Activated B cell treated with CpG ODN at 0.5 μM for 24 hours (primary cell): ENCODE results near the gene STUB1. TPM values are rescaled to one million over a fixed set of nuclear protein-coding genes. Genes with fewer than 3 reads are reported as not detected.

Experiments
- ATAC-seq: fragments of 200-7000 bp; cut with Tn5 transposase; one replicate; pipeline ENCODE4 v1.10.0; 2021; ENCODE audit warnings: low read depth, mild to moderate bottlenecking, moderate library complexity
- CTCF ChIA-PET: fragments of 350-600 bp; sonication (Branson Sonifier 250); formaldehyde crosslinking; loops from one replicate; lab custom pipeline; 2021; ENCODE audit warnings: antibody characterized with exemption; lab: Charles Lee
- POLR2A ChIA-PET: fragments of 350-600 bp; sonication (Branson Sonifier 250); formaldehyde crosslinking; loops from one replicate; lab custom pipeline; 2021; ENCODE audit warnings: antibody characterized with exemption; lab: Charles Lee
- DNase-seq: peaks from one replicate; pipeline ENCODE4 v3.0.0; 2022
- H3K27ac Mint-ChIP-seq: one replicate; pipeline ENCODE4 v1.8.0; 2020; ENCODE audit warnings: mixed read lengths
- H3K27me3 Mint-ChIP-seq: one replicate; pipeline ENCODE4 v1.8.0; 2021; ENCODE audit warnings: mixed read lengths
- H3K36me3 Mint-ChIP-seq: one replicate; pipeline ENCODE4 v1.8.0; 2021; ENCODE audit warnings: low read depth, mixed read lengths
- H3K4me1 Mint-ChIP-seq: one replicate; pipeline ENCODE4 v1.8.0; 2021; ENCODE audit warnings: mixed read lengths
- H3K4me3 Mint-ChIP-seq: one replicate; pipeline ENCODE4 v1.8.0; 2020; ENCODE audit warnings: mild to moderate bottlenecking, mixed read lengths
- H3K9me3 Mint-ChIP-seq: one replicate; pipeline ENCODE4 v1.8.0; 2020; ENCODE audit warnings: mixed read lengths
- CTCF ChIP-seq: fragments of 200-600 bp; IDR thresholded peaks from one replicate; pipeline ENCODE4 v1.8.0; 2022; ENCODE audit warnings: antibody characterized with exemption, mild to moderate bottlenecking
- intact Hi-C: fragments of 100-400 bp; cut with micrococcal nuclease; formaldehyde crosslinking; loops from one replicate; pipeline ENCODE4 v1.15.1; 2024
- total RNA-seq: library from RNA; stranded (reverse); gene quantifications from 2 replicates; pipeline ENCODE4 v1.2.3, GENCODE V29; 2022

STUB1 gene
- total RNA-seq, 1 donor from 2014 or later: 81.2 TPM

DNA sequence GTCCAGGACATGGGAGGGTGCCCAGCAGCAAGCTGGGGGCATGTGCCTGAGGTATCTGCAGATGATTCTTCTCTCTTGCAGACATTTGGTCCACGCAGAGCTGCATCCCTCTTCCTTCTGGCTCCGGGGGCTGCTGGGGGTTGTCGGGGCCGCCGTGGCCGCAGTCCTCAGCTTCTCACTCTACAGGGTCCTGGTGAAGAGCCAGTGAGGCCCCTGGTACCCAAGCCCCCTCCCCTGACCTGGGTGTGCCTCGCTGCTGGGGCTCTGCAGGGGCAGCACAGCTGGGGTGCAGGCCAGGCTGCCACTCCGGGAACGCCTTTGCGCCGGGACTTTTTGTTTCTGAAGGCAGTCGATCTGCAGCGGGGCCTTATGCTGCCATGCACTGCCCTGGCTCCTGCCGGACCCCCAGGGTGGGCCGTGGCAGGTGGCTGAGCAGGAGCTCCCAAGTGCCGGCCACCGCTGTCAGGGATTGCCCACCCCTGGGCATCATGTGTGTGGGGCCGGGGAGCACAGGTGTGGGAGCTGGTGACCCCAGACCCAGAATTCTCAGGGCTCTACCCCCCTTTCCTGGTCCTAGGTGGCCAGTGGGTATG lies 6.7 kb upstream of the STUB1 start:
- H3K4me1 Mint-ChIP-seq: peaks cover 18% of the 10 kb centered on the region
- no peaks in the 10 kb centered on the region for H3K9me3 Mint-ChIP-seq
- intact Hi-C loops: no loop called here
- peaks cover 33% of the 10 kb centered on the region for H3K36me3 Mint-ChIP-seq
- no peak overlapping the region for H3K27ac Mint-ChIP-seq
- no peak for TF ChIP-seq CTCF
- ChIA-PET CTCF (no interaction called here), POLR2A (no interaction called here)
- no peak for DNase-seq
- peaks cover 9% of the 10 kb centered on the region for H3K27me3 Mint-ChIP-seq
- ATAC-seq: no peak
- H3K4me3 Mint-ChIP-seq: no peak overlapping the region

GRCh38 chr16:674214-674881 lies 5.9 kb upstream of the STUB1 start:
- Mint-ChIP-seq H3K4me1 (peaks cover 15% of the 10 kb centered on the region), H3K4me3 (no peak overlapping the region), H3K27me3 (peaks cover 9% of the 10 kb centered on the region), H3K9me3 (no peaks in the 10 kb centered on the region), H3K27ac (no peak overlapping the region), H3K36me3 (peaks cover 30% of the 10 kb centered on the region)
- POLR2A ChIA-PET: interaction anchor here (0.6 to 2.4 kb wide), 2 partner anchors 16 to 739 kb away, joined by 10 to 12 read pairs; partner anchors contain the start of gene WDR24
- CTCF ChIA-PET: no interaction called here
- TF ChIP-seq CTCF: no peak
- DNase-seq (no peak), ATAC-seq (no peak)
- intact Hi-C loops: no loop called here

DNA sequence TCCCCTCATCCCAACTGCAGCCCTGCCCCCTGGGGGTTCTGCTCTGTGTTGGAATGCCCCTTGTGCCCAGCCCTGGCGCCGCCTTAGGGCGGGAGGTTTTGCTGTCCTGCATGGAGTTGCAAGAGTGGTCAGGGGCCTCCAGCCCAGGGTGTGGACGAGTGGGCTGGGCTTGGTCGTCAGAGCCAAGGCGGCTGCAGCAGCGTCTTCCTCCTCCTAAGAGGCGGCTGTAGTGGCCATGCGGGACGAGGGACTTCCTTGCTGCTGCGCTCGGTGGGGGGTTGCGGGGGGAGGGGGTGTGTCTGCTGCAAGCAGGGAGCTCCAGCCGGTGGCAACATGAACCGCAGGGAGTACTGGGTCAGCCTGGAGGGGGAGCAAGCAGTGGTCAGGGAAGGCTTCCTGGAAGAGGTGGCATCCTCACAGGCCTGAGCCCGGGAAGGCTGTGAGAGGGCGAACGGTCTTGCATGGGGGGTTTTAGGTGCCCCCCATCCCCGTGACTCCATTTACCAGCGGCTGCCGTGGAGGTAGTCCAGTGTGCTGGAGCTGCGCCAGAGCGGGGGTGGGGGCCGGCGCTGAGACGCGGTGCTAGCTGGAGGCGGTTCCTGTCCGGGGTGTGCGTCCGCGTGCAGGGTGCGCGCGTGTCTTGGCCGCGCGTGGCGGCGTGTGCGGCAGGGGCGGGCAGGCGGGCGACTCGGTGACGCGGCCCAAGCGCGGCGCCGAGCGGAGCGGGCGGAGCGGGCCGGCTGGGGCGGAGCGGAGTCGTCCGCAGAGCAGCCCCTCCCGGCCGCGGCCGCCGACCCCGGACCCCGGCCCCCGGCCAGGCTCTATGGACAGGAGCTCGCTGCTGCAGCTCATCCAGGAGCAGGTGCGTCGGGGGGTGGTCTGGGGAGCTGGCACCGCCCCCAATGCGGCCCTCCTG lies 5.0 kb upstream of the STUB1 start, which contains the start of gene RHBDL1:
Gene RHBDL1 (plus strand): TSS at position 704 of the 916 bp plus-strand sequence. CDS start 120 bp downstream, at position 824.
- intact Hi-C loops: no loop called here

DNA sequence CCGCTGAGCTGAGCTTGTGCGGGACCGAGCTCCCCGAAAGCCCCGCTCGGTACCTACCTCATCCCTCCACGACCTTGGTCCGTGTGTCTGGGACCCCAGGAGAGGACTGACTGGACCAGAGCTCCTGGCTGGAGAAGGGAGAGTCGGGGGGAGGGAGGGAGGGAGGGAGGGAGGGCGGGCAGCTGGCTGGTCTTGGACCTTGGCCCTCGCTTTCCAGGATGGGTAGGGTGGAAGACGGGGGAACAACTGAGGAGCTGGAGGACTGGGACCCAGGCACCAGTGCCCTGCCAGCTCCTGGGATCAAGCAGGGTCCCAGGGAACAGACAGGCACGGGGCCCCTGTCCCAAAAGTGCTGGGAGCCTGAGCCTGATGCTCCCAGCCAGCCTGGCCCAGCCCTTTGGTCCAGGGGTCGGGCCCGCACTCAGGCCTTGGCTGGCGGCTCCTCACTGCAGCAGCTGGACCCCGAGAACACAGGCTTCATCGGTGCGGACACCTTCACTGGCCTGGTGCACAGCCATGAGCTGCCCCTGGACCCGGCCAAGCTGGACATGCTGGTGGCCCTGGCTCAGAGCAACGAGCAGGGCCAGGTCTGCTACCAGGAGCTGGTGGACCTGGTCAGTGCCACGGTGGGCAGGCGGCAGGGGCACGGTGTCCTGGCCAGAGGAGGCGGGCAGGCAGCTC lies 4.2 kb upstream of the STUB1 start:
- no peak for TF ChIP-seq CTCF
- Mint-ChIP-seq H3K4me1 (peaks cover 17% of the 10 kb centered on the region), H3K27ac (no peak overlapping the region), H3K9me3 (no peaks in the 10 kb centered on the region), H3K4me3 (no peak overlapping the region), H3K27me3 (peaks cover 9% of the 10 kb centered on the region), H3K36me3 (peaks cover 23% of the 10 kb centered on the region)
- ChIA-PET POLR2A (interaction anchor here (0.5 to 2.4 kb wide), 7 partner anchors 8 to 323 kb away, joined by 3 to 12 read pairs (median 4); partner anchors contain the start of genes AXIN1, RHOT2 and WDR24), CTCF (no interaction called here)
- intact Hi-C loops: no loop called here
- no peak for DNase-seq
- ATAC-seq: no peak

More for the DNA sequence above, 5.0 kb upstream of the STUB1 start, which contains the start of gene RHBDL1:
- Mint-ChIP-seq H3K27me3 (peaks cover 9% of the 10 kb centered on the region), H3K9me3 (no peaks in the 10 kb centered on the region), H3K27ac (no peak within 1 kb of the TSS), H3K36me3 (peaks cover 24% of the 10 kb centered on the region), H3K4me3 (peak within 1 kb of the TSS; percentile 35), H3K4me1 (peaks cover 15% of the 10 kb centered on the region)
- TF ChIP-seq CTCF: no peak
- ChIA-PET CTCF (no interaction called here), POLR2A (interaction anchor here (0.5 to 2.4 kb wide), 5 partner anchors 15 to 738 kb away, joined by 3 to 12 read pairs (median 6); partner anchors contain the start of genes AXIN1 and WDR24)
- no peak for ATAC-seq
- no peak for DNase-seq
